ENCODE results near the gene GAD2.

GAD2 gene

GRCh38 chr10:26216585-26217395 lies at the start of gene GAD2:
Gene GAD2, plus strand, starts transcription at chr10:26216774. Its CDS starts 36 bp downstream, at chr10:26216810.
- no peak for DNase-seq (ENCODE audit: low spot score)

GRCh38 chr10:26169466-26169865 lies 47.1 kb upstream of the GAD2 start:
- peak; percentile 14 for DNase-seq (ENCODE audit: low spot score)

DNA sequence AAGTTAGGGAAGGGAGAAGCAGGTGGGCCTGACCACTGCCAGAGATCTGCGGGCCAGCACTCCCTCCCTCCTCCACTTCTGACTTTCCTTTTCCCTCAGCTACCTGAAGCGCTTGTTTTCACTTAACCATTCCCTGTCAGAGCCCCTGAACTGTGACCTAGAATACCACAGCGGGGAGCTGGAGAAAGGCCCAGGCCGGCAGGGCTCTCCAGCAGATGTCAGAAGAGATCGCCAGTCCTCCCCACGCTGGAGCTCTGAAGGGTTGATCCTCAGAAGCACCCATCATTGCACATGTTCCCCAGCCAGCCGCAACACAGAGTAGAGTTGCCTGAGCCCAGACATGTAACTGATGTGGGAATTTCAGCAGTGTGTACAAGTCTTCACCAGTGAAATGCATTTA lies 44.4 kb upstream of the GAD2 start:
- no peak for DNase-seq (ENCODE audit: low spot score)

- DNase-seq (ENCODE audit: low spot score), result no peak
Measured at GRCh38 chr10:26173837-26174236, 42.7 kb upstream of the GAD2 start.

DNA sequence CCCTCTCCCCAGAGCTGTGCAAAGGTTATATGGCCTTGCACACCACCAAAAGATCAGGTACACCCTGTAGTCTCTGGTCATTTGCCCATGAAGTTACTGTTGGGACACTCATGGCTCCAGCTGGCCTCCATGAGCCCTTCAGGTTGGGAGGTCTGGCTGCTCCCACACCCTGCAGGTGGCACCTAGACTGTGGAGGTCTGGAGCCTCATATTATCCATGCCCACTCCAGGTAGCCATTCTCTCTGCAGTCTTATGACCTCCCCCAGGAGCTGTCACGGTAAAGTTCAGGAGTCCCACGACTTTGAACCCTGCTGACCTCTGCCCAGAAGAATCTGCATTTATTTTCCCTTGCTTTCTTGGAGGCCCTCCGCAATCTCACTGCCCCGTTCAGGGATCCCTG lies 39.2 kb upstream of the GAD2 start:
- DNase-seq (ENCODE audit: low spot score), result no peak

DNA sequence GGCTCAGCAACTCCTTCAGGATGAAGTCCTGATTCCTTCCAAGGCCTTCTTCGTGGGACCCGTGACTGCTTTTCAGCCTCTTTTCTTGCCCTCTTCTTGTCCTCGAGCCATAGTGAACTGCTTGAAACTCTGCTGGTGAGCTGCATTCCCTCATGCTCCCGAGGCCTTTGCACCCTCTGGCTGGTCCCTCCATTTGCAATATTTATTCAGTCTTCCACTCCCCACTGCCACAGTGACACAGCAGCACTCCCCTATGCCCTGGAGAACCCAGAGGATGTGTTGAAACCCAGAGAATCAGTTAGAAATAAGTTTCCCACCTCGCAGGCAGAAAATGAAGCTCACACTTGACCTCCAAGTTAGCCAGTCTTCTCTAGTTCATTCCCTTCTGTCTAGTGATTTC lies 22.3 kb upstream of the GAD2 start:
- no peak for DNase-seq (ENCODE audit: low spot score)

GRCh38 chr10:26197248-26197647 lies 19.3 kb upstream of the GAD2 start:
- no peak for DNase-seq (ENCODE audit: low spot score)

- DNase-seq (ENCODE audit: low spot score), result no peak
Measured at GRCh38 chr10:26198119-26198518, 18.5 kb upstream of the GAD2 start.

DNA sequence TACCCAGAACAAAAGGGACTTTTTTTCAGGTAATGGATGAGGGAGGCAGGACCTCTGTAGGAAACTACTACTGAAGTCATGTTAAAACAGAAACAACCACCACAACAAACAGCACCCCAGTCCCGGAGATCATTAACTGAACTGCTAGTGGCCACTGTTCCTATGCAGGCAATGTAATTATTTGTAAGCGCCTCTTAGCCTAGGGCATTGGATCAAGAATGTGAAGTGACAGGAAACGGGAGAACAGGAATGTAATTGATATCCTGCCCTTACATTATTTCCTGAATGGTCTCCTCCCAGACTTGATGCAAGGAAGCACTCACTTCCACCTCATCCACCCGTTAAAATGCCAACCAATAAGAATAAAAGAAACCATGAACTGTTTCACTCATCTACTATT lies 16.7 kb upstream of the GAD2 start:
- peak; percentile 18 for DNase-seq (ENCODE audit: low spot score)

DNA sequence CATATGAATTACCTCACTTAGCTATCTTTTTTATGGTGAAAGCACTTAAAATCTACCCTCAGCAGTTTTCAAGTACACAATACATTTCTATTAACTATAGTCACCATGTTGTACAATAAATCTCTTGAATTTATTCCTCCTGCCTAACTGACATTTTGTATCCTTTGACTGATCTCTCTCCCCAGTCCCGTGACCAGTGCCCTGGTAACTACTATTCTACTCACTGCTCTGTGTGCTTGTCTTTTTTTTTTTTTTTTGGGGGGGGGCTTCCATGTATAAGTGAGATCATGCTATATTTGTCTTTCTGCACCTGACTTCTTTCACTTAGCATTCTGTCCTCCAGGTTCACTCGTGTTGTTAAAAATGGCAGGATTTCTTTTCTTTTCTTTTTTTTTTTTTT lies 11.4 kb upstream of the GAD2 start:
- no peak for DNase-seq (ENCODE audit: low spot score)

- DNase-seq (ENCODE audit: low spot score), result no peak
Measured at GRCh38 chr10:26211781-26212444, 4.7 kb upstream of the GAD2 start.

- DNase-seq (ENCODE audit: low spot score), result no peak
Measured at GRCh38 chr10:26212511-26212910, 4.1 kb upstream of the GAD2 start.

DNA sequence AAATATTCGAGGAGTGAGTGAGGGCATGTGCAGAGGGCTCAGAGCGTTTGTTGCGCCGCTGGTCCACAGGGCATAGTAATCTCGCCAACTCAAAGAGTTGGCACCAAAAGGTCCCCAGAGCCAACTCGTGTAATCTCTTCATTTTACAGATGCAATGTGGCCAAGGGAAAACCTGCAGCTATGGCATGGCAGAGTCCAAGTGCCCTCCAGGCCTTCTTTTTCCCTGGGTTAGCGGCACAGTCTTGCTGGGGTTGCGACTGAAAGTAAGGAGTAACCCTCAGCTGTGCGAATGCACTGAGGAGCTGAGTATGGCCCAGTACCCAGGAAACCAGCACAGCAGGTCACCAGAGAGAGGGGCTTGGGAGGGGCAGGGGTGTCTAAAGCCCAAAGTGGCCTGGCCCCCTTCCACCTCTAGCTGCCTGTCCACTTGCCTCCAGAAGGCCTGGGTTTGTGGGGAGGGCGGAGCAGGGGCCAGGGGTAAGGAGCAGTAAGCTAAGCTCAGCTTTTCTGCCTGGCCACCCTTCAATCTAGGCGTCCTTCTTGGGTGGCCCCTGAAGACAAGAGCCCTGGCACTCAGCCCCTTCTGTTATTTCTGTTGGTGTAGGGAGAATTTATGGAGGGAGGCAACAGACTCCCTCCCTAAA lies 3.3 kb upstream of the GAD2 start:
- DNase-seq (ENCODE audit: low spot score), result no peak

DNA sequence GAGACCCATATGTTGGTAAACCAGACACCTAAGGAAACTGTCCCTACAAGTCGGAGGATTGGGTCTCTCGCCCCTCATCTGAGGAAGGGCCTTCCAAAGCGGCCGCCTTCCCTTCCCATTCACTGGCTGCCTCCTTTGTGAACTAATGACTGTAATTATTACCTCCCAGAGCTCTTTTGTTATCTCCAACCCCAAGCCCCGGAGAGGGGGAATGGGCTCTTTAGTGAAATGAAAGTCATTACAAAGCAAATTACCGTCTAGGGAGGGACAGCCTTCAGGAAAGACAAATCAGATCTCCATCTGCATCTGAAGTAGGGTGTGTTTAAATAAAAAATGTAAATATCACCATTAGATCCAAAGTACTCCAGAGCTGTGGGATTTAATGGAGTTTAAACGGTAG lies 2.6 kb upstream of the GAD2 start:
- no peak for DNase-seq (ENCODE audit: low spot score)

GRCh38 chr10:26214551-26215395 lies 1.8 kb upstream of the GAD2 start:
- no peak for DNase-seq (ENCODE audit: low spot score)

GRCh38 chr10:26215396-26215934 lies 1.1 kb upstream of the GAD2 start:
- DNase-seq (ENCODE audit: low spot score), result no peak

DNA sequence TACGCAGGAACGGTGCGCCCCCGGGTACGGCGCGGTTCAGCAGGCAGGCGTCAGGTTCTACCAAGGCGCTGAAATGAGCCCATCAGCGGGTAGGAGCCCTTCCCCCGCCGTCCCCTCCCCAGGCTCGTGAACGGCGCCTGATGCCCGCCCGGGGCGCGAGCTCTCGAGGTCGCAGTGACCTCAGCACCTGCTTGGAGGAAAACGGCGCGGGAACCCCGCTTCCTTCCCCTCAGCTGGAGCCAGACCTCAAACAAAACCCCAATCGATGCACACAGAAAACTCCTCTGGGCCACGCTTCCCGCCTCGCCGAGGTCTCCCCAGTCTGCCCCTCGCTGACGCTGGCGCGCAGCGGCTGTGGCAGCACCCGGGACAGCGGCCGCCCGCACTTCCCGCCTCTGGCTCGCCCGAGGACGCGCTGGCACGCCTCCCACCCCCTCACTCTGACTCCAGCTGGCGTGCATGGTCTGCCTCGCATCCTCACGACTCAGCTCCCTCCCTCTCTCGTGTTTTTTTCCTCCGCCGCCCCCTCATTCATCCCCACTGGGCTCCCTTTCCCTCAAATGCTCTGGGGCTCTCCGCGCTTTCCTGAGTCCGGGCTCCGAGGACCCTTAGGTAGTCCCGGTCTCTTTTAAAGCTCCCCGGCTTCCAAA lies 514 bp upstream of the GAD2 start:
- peak; percentile 41 for DNase-seq (ENCODE audit: low spot score)

DNA sequence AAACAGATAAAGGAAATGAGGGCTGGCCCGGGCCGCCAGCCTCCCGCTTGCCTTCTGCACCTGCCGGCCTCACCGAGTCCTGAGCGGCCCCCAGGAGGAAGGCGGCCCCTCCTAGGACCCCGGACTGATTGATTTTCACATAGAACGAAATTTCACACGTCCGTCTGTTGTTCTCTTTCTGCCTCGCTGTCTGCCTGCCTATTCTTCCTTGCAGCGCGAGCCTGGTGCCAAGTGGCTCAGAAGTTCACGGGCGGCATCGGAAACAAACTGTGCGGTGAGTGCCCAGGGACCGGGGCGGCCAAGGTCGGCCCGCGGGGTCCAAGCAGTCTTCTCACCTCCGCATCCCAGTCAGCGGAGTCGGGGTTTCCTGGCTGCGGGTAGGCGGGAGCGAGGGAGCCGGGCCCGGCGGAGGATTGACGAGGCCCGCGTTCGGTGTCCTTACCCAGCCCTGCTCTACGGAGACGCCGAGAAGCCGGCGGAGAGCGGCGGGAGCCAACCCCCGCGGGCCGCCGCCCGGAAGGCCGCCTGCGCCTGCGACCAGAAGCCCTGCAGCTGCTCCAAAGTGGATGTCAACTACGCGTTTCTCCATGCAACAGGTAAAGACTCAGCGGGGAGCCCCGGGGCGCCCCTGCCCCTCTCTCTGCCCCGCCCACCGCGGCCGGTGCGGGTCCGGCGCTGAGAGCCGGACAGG lies 967 bp downstream of the GAD2 start:
- no peak for DNase-seq (ENCODE audit: low spot score)

- no peak for DNase-seq (ENCODE audit: low spot score)
Measured at GRCh38 chr10:26219676-26220075, 3.1 kb downstream of the GAD2 start.

DNA sequence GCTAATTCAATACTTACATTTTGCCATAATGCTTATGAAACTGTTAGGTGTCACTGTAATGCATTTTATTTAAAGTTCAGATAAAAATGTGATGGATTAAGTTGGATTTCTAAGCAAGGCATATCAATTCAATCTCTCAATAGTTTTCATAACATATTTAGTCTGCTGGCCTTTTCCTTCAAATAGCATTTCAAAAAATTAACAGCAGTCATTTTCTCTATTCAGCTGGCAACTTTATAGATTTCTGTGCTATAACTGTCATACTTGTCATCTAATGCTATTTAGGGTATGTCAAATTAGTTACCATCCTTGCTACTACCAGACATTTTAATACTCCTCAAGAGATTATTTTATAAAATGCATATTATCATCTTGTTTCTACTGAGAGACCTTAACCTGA lies 4.3 kb downstream of the GAD2 start:
- no peak for DNase-seq (ENCODE audit: low spot score)

GRCh38 chr10:26221541-26221940 lies 5.0 kb downstream of the GAD2 start:
- DNase-seq (ENCODE audit: low spot score), result no peak

All from COLO829 (cell line).